HEK293 (cell line): Measurements from ENCODE around the gene CLDN19.

Experiments
- MZF1 ChIP-seq: fragments of 450-650 bp; formaldehyde crosslinking; IDR thresholded peaks from 2 replicates; pipeline ENCODE4 v1.5.1; 2017; ENCODE audit warnings: missing biosample characterization, missing genetic modification characterization, borderline replicate concordance
- REST ChIP-seq: fragments of 450-650 bp; formaldehyde crosslinking; IDR thresholded peaks from 2 replicates; pipeline ENCODE4 v1.5.1; 2016; ENCODE audit warnings: missing biosample characterization, missing genetic modification characterization
- TCF7L2 ChIP-seq: IDR thresholded peaks from 2 replicates; pipeline ENCODE4 v1.6.1; 2011; ENCODE audit warnings: low read depth, mild to moderate bottlenecking, inconsistent platforms, low read length, moderate library complexity, borderline replicate concordance
- ZBTB21 ChIP-seq: fragments of 450-650 bp; formaldehyde crosslinking; IDR thresholded peaks from 2 replicates; pipeline ENCODE4 v1.5.1; 2017; ENCODE audit warnings: missing biosample characterization, missing genetic modification characterization
- ZNF140 ChIP-seq: fragments of 450-650 bp; formaldehyde crosslinking; IDR thresholded peaks from 2 replicates; pipeline ENCODE4 v1.5.1; 2016; ENCODE audit warnings: missing biosample characterization, missing genetic modification characterization
- ZNF311 ChIP-seq: fragments of 450-650 bp; formaldehyde crosslinking; IDR thresholded peaks from 2 replicates; pipeline ENCODE4 v1.5.1; 2017; ENCODE audit warnings: missing biosample characterization, missing genetic modification characterization, borderline replicate concordance
- ZNF561 ChIP-seq: fragments of 450-650 bp; IDR thresholded peaks from 2 replicates; pipeline ENCODE4 v1.5.1; 2018; ENCODE audit warnings: missing biosample characterization, missing genetic modification characterization, borderline replicate concordance
- ZNF639 ChIP-seq: fragments of 450-650 bp; formaldehyde crosslinking; IDR thresholded peaks from 2 replicates; pipeline ENCODE4 v1.5.1; 2016; ENCODE audit warnings: missing biosample characterization, missing genetic modification characterization
- ZNF645 ChIP-seq: fragments of 450-650 bp; formaldehyde crosslinking; IDR thresholded peaks from 2 replicates; pipeline ENCODE4; 2016; ENCODE audit warnings: missing biosample characterization, missing genetic modification characterization
- TF ChIP-seq, protein P1 (sequence below): fragments of 450-650 bp; formaldehyde crosslinking; IDR thresholded peaks from 2 replicates; pipeline ENCODE4 v1.5.1; 2016; ENCODE audit warnings: missing biosample characterization, missing genetic modification characterization
- TF ChIP-seq, protein P2 (sequence below): fragments of 450-650 bp; formaldehyde crosslinking; IDR thresholded peaks from 2 replicates; pipeline ENCODE4 v1.5.1; 2016; ENCODE audit warnings: missing biosample characterization, missing genetic modification characterization, low read depth
- TF ChIP-seq, protein P3 (sequence below): fragments of 450-650 bp; IDR thresholded peaks from 2 replicates; pipeline ENCODE4 v1.5.1; 2018; ENCODE audit warnings: missing biosample characterization, missing genetic modification characterization
- TF ChIP-seq, protein P4 (sequence below): fragments of 450-650 bp; formaldehyde crosslinking; IDR thresholded peaks from 2 replicates; pipeline ENCODE4 v1.5.1; 2016; ENCODE audit warnings: missing biosample characterization, missing genetic modification characterization

DNA sequence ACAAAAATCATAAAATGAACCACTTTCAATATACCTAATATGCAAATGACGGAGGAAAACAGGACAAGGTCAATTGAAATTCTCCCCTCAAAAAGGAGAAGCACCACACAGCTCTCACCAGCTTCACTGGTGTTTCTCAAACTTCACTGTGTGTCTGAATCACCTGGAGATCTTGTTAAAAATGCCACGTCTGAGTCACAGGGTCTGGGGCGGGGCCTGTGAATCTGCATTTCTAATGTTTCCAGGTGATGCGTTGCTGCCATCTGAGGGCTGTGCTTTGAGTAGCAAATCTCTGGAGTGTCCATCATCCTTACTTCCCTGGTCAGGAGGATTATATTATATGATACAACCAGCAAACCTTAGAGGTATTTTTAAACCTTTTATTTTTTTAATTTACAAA, 9.0 kb downstream of the CLDN19 start:
- TF ChIP-seq, protein P1, sequence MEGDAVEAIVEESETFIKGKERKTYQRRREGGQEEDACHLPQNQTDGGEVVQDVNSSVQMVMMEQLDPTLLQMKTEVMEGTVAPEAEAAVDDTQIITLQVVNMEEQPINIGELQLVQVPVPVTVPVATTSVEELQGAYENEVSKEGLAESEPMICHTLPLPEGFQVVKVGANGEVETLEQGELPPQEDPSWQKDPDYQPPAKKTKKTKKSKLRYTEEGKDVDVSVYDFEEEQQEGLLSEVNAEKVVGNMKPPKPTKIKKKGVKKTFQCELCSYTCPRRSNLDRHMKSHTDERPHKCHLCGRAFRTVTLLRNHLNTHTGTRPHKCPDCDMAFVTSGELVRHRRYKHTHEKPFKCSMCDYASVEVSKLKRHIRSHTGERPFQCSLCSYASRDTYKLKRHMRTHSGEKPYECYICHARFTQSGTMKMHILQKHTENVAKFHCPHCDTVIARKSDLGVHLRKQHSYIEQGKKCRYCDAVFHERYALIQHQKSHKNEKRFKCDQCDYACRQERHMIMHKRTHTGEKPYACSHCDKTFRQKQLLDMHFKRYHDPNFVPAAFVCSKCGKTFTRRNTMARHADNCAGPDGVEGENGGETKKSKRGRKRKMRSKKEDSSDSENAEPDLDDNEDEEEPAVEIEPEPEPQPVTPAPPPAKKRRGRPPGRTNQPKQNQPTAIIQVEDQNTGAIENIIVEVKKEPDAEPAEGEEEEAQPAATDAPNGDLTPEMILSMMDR (tag by site-specific recombination): no peak
- TF ChIP-seq ZBTB21 (no peak), REST (no peak), TCF7L2 (no peak), MZF1 (tag by site-specific recombination) (no peak), ZNF645 (tag by site-specific recombination) (no peak), ZNF561 (tag by site-specific recombination) (no peak), ZNF140 (no peak), ZNF311 (tag by site-specific recombination) (no peak), ZNF639 (tag by site-specific recombination) (no peak)
- TF ChIP-seq, protein P2, sequence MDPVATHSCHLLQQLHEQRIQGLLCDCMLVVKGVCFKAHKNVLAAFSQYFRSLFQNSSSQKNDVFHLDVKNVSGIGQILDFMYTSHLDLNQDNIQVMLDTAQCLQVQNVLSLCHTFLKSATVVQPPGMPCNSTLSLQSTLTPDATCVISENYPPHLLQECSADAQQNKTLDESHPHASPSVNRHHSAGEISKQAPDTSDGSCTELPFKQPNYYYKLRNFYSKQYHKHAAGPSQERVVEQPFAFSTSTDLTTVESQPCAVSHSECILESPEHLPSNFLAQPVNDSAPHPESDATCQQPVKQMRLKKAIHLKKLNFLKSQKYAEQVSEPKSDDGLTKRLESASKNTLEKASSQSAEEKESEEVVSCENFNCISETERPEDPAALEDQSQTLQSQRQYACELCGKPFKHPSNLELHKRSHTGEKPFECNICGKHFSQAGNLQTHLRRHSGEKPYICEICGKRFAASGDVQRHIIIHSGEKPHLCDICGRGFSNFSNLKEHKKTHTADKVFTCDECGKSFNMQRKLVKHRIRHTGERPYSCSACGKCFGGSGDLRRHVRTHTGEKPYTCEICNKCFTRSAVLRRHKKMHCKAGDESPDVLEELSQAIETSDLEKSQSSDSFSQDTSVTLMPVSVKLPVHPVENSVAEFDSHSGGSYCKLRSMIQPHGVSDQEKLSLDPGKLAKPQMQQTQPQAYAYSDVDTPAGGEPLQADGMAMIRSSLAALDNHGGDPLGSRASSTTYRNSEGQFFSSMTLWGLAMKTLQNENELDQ (tag by site-specific recombination): no peak
- TF ChIP-seq, protein P3, sequence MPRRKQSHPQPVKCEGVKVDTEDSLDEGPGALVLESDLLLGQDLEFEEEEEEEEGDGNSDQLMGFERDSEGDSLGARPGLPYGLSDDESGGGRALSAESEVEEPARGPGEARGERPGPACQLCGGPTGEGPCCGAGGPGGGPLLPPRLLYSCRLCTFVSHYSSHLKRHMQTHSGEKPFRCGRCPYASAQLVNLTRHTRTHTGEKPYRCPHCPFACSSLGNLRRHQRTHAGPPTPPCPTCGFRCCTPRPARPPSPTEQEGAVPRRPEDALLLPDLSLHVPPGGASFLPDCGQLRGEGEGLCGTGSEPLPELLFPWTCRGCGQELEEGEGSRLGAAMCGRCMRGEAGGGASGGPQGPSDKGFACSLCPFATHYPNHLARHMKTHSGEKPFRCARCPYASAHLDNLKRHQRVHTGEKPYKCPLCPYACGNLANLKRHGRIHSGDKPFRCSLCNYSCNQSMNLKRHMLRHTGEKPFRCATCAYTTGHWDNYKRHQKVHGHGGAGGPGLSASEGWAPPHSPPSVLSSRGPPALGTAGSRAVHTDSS (tag by site-specific recombination): no peak
- TF ChIP-seq, protein P4, sequence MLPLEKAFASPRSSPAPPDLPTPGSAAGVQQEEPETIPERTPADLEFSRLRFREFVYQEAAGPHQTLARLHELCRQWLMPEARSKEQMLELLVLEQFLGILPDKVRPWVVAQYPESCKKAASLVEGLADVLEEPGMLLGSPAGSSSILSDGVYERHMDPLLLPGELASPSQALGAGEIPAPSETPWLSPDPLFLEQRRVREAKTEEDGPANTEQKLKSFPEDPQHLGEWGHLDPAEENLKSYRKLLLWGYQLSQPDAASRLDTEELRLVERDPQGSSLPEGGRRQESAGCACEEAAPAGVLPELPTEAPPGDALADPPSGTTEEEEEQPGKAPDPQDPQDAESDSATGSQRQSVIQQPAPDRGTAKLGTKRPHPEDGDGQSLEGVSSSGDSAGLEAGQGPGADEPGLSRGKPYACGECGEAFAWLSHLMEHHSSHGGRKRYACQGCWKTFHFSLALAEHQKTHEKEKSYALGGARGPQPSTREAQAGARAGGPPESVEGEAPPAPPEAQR (tag by site-specific recombination): no peak
